Lung microvascular endothelial cell (primary cell): ENCODE data around the gene CPLX1. TPM values are rescaled to one million over a fixed set of nuclear protein-coding genes. Genes with fewer than 3 reads are reported as not detected.
A peak's percentile ranks its signal among the peaks of the same experiment; 100 is the strongest.
"Not testable (repeated sequence)": the region's sequence is repeated elsewhere in the genome, so short reads cannot be mapped to it uniquely, and the experiment has no call there.

ENCODE experiments used
- DNase-seq, 2 donors: peaks; one replicate each; pipeline versions ENCODE4 v3.0.0 to v3.0.0-alpha.2; 2010; ENCODE audit warnings: low read depth in 2 of 2
- total RNA-seq: library from RNA; depleted of rRNA; stranded (reverse); fragments of >200 nt; gene quantifications from 2 replicates; pipeline ENCODE4 v1.2.1, GENCODE V29; 2014

The CPLX1 gene
- total RNA-seq, 1 donor from 2014 or later, result not detected

DNA sequence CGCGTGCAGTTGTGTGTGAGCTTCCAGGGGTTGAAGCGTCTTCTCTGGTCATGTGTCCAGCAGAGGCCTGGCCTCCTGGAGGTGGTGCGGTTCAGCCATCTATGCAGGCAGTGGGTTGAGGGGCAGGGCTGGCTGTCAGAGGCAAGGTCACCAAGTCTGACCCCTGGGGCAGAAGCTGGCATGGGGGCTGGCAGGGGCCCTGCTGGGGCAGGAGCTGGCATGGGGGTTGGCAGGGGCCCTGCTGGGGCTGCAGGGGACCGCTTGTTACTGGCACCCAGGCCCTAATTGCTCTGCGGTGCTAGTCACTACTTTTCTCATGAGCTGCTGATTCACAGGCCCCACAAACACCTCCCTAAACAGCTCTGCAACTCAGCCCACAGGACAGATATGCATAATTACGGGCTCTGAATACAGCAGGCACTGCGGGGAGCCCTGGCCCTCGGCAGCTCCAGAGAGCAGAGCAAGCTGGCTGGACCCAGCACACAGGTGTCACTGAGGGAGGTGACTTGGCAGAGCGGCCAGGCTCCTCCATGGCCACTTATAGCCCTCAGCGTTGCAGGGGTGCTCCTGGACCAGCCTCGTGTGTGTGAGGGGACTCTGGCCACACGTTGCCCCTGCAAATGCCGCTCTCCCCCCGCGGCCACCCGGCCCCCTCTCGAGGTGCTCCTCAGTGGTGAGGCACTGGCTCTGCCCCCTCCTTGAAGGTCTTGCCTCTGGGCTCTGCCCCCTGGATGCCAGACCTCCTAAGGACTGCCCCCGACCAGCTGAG, 32.7 kb downstream of the CPLX1 start:
- DNase-seq, result no peak

DNA sequence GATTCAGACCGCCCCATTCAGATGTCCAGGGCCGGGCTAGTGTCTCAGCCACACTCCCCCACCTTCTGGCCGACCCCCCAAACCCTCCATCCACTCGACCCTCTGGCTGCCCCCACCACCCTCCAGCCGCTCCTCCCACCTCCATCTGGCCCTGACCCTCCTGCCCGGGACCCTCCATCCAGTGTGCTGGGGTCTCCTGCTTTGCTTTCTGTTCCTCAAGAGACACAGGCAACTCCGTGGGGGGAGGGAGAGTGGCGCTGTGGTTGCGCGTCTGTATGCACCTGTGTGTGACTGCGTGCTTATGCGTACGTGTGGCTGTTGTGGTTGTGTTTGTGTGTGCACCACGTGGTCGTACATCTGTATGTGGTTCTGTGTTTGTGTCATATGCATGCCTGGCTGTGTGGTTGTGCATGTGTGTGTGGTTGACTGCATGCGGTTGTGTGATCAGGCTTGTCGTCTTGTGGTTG, 33.3 kb downstream of the CPLX1 start:
- DNase-seq, result no peak

DNA sequence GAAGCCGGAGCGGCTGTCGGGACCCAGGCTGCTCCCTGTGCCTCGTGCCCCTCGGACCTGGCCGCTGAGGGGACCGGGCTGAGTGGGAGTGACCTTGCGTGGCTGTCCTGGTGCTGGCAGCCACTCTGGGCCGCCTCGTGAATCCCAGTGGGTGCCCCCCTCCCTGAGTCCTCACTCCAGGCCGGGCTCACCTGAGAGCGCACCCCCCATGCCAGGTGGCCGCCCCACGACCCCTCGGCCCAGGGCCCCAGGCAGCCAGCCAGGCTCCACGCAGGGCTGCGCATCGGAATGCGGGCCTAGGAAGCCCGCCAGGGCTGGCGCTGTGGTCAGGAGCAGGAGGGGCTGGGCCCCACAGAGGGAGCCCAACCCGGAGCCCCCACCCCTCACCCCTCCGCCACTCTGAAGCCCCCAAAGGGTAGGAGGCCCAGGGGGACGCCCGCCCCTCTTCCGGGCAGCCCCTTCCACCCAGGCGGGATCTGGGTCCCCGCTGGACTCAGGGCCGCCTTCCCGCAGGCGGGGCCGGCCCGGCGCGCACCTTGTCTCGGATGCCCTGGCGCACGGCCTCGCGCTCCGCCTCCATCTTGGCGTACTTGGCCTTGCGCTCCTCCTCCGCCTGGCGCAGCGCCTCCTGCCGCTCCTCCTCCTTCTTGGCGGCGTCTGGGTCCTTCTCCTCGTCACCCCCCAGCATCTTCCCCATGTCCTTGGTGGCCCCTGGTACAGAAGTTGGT, 33.9 kb downstream of the CPLX1 start:
- no peak for DNase-seq

DNA sequence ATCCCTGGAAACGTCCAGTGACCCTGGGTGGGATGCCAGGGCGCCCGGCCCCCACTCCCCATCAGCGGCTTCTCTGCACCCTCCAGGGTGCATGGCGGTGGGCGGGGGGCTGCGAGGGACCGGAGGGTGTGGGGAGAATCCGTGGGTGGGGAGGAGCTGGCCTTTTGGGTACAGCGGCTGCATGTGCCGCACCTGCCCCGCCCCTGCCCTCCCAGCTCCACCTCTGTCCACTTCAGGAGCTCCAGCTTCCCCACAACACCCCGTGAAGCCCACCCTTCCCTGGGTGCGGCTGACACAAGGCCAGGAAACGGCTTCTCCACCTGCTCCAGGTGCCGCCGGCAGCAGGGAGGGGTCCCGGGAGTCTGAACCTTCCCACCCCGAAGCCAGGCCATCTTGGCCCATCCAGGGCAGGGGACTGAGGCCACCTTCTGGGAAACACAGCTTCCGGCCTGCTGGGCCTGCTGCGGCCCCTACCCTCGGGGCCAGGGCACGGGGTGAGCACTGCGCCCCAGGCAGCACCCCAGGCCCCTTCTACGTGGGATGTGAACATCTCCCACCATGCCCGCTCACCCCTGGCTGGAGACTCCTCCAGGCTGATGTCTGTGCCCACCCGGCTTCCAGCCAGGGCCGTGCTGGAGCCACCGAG, 34.6 kb downstream of the CPLX1 start:
- no peak for DNase-seq

DNA sequence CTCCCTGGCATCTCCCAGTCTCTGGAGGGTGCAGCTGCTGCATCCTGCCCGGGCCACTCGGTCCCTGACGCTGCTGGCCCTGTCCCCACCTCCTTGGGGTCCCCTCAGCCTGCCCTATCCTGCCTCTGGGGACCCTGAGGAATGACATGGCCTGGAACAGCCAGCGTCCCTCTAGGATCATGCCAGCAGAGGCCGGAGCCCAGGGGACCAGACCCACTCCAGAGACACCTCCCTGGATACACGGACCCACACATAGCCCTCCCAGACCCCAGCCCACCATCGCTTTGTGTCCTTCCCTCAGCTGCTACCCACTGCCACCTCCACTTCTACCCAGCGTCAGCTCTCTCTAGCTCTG, 35.5 kb downstream of the CPLX1 start:
- no peak for DNase-seq

DNA sequence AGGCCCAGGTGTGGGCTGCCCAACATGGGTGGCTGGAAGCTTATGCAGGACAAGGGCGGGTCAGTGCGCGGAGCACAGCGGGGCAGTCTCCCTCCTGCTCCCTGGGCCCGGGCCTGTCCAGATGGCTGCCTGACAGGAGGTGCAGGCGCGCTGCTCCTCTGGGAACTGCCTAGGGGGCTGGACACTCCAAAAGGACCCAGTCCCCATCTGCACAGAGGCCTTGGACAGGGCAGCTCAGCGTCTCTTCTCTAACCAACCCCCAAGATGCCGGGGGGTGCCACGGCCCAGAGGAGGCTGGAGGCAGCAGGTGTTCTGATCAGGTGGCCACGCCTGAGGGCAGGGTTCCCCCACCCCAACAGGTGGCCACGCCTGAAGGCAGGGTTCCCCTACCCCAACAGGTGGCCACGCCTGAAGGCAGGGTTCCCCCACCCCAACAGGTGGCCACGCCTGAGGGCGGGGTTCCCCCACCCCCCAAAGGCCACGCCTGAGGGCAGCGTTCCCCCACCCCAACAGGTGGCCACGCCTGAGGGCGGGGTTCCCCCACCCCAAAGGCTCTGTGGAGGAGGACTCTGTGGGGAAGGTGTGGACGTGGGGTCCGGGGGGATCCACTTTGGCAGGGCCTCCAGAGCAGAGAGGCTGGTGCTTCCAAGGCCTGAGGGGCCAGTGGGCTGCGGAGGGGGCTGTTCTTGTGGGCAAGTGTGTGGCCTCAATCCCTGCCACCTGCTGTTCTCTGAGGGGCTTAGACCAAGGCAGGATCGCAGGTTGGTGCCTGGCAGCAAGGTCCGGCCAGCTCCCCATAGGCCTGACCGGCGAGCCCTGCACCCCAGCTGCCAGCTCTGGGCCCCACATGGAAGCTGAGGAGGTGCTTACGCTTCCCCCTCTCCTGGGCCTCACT, 36.1 kb downstream of the CPLX1 start:
- DNase-seq, result no peak

DNA sequence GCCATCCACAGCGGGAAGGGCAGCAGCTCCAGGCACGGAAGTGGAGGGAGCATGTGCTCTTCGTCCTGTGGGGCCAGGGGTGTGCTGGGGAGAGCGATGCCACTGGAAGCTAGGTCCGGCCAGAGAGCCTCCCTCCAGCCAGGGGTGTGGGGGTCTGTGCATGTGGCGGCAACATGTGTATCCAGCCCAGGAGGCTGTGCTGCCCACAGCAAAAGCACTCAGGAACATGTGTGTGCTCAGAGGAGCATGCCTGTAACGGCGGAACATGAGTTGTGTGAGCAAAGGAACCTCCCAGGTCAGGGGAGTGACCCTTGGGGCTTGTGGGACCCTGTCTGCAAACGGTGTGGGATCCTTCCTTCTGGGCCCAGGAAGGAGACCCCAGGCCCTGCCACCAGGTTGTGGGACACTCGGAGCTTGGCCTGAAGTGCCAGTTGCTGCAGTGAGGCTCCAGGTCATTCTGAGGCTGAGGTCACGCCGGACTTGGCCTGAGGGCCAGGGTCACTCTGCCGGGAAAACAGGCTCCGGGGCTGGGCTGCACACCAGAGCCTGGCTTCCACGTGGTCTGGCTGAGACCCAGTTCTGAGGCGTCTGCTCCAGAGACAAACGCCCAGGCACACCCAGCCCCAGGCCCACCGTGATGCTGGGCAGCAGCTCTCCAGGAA, 37.2 kb downstream of the CPLX1 start:
- DNase-seq, result no peak

DNA sequence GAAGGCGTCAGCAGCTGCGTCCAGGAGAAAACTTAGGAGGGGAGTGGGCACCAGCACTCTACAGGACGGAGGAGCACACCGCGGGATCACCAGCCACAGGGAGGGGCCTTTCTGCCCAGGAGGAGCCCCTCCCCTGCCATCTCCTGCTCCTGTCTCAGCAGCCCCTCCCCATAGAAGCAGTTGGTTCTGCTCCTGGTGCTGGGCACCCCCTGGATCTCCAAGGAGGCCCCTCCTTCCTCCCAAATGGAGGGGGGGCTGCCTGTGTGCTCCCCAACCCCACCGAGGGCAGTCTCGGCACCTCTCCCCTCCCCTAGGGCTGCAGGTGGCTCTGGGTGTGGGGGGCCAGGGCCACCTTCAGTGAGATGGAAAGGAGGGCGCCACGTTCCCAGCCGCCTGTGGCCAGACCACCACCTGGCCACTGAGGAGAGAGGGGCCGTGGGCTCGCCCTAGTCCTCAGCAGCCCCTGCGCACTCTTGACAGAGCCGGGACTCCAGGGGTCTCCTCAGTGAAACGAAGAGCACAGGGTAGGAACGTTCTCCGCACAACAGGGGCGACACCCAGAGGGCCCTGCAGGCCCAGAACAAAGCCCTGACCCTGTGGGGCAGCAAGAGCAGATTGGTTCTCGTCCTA, 37.8 kb downstream of the CPLX1 start:
- no peak for DNase-seq

DNA sequence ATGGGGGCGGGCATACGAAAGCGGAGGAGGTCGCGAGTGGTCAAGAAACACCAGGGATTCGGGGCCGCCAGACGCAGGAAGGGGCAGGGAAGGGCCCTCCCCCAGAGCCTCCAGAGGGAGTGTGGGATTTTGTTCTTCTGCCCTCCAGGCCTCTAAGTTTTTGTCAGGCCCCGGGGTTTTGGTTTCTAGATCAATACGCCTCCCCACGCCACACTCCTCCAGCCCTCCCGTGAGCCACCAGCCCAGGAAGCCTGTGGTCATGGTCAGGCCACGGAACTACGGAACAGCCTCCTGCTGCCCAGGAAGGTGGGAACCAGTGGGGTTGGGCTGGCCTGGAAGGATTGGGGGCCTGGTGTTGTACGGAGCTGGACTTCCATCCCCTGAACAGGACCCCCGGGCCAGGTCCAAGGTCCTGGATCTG, 38.4 kb downstream of the CPLX1 start:
- no peak for DNase-seq

DNA sequence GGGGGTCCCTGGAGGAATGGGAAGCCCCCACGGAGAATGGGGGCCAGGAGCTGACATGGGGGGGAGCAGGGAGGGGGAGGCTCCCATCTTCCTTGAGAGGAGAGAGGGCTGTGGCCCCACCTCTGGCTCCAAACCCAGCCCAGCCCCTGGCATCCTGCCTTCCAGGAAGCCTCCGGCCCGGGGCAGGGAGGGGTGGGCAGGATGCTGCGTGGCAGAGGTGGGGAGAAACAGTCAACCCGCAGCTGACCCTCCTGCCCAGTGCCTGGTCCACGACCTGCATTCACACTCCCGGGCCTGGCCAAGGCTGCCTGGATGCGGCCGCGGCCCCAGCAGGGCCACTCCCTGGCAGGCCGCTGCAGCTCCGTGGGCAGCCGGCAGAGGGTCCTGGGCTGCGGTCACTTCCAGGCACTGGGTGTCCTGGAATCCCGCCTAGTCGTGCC, 39.0 kb downstream of the CPLX1 start:
- DNase-seq, result peak; percentile 32 to 61

DNA sequence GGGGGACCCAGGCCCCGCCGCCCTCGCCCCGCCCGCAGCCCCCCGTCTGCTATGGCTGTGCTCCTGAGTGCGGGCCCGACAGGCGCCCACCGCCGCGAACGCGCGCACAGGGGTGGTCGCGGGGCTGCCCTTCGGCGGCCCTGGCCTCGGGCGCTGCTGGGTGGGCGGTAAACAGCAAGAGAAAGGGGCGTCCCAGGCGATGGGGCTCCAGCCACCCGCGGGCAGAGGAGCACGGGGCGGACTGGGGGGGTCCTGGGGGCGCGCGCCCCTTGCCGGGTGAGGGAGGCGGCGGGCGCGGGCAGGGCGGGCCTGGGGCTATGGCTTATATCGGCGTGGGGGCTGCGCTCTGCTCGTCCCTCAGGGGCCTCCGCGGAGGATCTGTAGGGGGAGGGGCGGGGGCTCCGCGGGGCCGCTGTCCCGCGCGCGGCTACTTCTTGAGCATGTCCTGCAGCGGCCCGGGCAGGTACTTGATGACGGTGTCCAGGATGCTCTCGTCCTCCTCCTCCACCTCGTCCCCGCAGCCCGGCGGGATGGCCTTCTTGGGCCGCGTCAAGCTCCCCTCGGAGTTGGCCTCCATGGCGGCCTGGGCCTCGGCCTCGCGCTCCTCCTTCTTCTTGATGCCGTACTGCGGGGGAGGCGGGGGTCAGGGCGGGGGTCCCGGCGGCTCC, 39.7 kb downstream of the CPLX1 start:
- DNase-seq, result no peak

DNA sequence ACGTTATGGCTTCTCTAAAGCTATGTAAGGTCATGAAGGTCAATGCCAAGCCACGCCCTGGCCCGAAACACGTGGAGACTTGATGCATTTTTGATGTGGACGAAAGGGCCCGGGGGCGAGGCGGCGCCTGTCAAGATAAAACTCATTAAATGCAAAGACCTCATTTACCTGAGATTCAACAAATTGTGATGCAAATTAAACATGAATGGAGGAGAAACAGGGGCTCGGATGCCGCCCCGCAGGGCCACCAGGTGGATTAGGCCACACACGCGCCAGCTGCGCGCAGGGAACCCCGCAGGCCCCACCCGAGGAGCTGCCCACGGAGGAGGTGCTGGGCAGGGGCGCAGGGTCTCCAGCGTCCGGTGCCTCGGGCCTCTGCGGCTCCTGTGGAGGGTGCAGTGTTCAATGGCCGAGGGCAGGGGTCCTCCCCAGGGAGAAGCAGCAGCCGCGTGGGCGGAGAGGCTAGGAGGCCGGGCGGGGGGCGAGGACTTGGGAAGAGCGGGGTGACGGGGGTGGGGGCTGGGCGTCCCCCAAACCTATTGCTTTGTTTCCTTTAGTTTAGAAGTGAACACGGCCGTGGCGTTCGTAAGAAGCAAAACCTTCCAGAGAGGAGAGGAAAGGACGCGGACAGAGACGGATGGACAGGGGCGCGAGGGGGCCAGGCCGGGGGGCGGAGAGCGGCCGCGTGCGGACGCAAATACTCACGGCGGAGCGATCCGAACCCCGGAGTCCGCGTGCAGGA, 40.4 kb downstream of the CPLX1 start:
- no peak for DNase-seq

DNA sequence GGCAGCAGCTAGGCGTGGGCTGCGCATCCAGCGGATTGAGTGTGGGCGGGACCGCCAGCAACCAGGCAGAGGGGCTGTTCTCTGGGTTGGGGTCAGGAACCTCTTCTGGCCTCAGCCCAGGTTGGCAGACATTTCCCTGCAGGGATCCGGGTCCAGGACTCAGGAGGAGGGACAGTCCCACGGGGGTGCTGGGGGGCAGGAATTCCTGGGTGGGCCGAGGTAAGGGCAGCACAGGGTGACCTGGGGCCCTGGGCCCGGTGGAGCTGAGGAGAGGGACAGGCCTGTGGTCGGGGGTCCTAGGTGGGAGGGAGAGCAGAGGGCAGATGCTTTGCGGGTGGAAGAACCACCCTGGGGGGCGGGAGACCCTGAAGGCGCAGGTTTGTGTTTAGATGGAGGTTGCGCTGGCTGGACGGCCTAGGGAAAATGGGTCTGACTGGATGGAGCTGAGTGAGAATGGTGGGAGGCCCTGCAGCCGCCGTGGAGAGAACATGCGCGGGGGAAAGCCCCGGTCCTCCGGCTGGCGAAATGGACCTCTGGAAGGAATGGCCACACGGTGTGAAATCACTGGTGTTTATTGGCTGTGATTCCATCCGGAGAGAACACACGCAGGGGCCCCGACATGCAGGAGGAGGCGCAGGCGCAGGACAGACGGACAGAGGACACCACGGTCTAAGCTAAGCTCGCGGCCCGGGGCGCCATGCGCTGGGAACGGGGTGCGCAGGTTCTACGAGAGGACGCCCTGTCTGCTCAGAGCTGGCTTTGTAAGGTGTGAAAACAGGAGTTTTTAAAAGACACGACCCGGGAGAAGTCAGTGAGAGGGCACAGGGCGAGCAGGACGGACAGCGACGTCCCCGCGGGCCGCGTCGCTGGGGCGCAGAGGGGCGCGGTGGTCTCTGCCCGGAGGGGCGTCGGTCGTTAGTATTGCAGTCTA, 41.3 kb downstream of the CPLX1 start:
- DNase-seq, result no peak

DNA sequence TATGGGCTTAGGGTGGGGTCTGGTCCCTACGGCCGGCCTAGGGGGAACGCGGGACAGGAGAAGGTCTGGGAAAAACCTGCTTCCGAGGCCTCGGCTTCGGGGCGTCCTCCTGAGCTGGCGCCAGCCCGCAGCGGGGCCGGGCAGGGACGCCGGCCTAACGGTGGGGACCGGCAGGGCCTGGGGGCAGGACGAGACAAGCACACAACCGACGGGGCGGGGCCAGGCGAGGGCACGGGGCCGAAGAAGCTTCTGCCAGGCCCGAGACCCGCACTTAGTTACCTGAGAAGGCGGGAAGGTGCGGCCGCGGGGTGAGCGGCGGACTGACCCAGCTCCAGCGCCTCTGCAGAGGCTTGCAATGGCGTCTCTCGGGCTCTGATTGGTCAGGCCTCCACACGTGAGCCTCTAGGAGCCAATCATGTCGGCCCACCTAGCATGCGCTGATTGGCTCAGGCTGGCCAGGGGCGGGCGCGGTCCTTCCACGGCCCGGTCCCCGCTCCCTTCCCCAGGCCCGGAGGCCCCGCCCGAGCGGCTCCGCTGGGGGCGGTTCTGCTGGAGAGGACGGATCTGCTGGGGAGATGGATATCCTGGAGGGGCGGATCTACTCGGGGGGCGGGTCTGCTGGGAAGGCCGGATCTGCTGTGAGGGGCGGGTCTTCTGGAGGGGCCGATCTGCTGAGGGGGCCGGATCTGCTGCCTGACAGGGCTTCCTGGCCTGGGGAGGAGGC, 44.3 kb downstream of the CPLX1 start:
- peak; percentile 99 for DNase-seq

DNA sequence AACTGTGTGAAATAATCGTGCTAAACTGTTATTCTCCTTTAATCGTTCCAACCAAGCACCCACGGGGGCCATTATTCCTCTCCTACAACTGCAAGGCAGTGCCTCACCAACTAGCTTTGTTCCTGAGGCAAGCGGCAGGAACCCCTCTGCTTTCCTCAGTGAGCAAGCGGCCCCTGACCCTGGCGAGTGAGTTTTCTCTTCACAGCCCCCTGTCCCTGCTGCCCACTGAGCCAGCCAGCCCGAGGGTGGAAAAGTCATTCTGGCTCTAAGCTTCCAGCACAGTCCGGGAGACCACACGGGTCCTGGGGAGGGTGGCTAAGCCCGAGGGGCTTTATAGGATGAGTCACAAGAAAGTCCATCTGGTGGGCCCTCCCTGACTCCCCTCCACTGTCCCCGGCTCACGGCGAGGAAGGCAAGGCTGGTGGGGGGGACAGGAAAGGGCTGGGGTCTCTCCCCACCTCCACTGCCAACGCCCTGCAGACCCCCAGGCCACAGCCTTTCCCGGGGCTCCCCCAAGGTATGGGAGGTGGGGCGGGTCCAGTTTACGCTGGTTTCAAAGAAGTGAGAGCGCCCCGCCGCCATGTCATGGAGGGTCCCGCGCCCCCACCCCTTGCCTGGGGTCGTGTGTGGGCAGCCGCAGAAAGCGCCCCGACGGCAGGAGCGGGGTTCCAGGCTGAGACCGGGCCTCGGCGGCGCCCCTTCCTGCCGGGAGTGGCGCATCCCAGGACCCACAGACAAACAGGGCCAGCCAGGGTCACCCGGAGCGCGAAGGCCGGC, 45.0 kb downstream of the CPLX1 start:
- DNase-seq, result peak; percentile 29 to 33

DNA sequence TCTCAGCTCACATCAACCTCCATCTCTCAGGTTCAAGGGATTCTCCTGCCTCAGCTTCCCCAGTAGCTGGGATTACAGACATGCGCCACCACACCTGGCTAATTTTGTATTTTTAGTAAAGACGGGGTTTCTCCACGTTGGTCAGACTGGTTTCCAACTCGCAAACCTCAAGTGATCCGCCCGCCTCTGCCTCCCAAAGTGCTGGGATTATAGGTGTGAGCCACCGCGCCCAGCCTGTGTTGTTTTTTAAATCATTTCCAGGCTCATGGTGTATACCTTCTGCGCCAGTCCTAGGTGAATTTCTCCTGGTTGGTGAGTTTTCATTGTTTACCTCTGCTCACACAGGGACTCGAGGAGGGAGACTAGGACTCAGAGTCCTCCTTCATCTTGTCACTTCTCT, 45.7 kb downstream of the CPLX1 start:
- DNase-seq, result not testable (repeated sequence)

DNA sequence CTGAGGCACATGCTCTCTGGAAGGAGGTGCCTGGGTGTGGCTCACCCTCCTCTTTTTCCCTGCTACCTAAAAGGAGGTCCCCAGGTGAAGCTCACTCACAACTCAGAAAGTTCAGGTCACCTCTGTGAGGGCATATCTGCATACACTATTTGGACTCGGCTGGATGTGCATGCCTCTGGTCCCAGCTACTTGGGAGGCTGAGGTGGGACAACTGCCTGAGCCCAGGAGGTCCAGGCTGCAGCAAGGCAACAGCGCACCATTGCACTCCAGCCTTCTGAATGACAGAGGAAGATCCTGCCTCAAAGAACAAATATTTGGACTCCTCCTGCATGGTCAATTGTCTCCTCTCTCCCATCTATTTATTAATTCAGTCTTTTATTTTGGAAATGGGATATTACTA, 46.4 kb downstream of the CPLX1 start:
- DNase-seq, result no peak
